ENCODE results near the gene CAMTA1.

DNA sequence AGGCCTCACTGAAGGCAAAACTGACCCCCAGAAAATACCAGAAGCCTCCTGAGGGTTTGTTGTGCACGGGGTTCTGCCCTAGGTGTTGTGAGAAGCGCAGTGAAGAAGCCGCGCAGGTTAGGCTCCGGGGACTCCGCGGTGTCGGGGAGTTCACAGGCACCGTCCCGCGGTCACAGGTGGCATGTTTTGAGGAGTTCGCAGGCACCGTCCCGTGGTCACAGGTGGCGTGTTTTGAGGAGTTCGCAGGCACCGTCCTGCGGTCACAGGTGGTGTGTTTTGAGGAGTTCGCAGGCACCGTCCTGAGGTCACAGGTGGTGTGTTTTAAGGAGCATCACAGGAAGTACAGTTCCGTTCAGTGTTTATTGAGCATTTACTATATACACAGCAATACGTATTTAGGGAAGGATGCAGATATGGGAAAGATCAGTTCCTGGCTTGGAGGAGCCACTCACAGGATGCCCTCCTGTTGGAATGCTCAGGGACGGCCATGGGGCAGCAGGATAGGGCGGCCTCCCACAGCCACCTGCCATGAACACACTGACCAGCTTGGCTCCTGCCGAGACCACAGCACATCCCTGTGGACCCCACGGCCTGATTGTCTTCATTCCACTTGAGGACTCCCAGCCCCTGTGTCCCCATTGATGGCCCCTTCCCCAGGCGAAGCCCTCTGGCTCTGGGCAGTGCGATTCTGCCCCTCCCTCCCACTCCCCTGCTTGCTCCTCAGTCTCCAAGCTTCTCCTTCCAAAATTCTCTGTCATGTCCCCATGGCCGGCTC is 899.8 kb downstream of the CAMTA1 start:
- no peak for TF ChIP-seq TCF7L2 (IDR thresholded peaks at IDR 0.05; ENCODE audit: low read depth, low read length)
- no peak for TF ChIP-seq ESRRA (IDR thresholded peaks at IDR 0.05; ENCODE audit: borderline replicate concordance, low read depth)
- TF ChIP-seq EZH2 (IDR thresholded peaks at IDR 0.05; ENCODE audit: borderline replicate concordance, low read depth, low read length), result no peak
- no peak for TF ChIP-seq TRIM24 (IDR thresholded peaks at IDR 0.05)
- TF ChIP-seq TCF7 (IDR thresholded peaks at IDR 0.05; ENCODE audit: borderline replicate concordance), result no peak
- TF ChIP-seq RFX5 (IDR thresholded peaks at IDR 0.05; ENCODE audit: low read depth, low read length), result no peak
